Measurements from ENCODE around the gene MAP3K2.

GRCh38 chr2:127343277-127343676 lies 44.5 kb downstream of the MAP3K2 start:
- TF ChIP-seq FOXA1 (IDR thresholded peaks at IDR 0.05) (no peak), SP1 (IDR thresholded peaks at IDR 0.05) (no peak), FOXM1 (IDR thresholded peaks at IDR 0.05; ENCODE audit: borderline replicate concordance) (no peak), CTBP1 (IDR thresholded peaks at IDR 0.05; ENCODE audit: borderline replicate concordance) (no peak), BHLHE40 (IDR thresholded peaks at IDR 0.05; ENCODE audit: borderline replicate concordance) (no peak), L3MBTL2 (conservative IDR thresholded peaks at IDR 0.05) (no peak), TARDBP (IDR thresholded peaks at IDR 0.05) (no peak), ARNT (IDR thresholded peaks at IDR 0.05) (no peak), NFRKB (IDR thresholded peaks at IDR 0.05) (no peak), PKNOX1 (IDR thresholded peaks at IDR 0.05) (no peak), ELF4 (IDR thresholded peaks at IDR 0.05) (no peak)

Measured in HEK293T (cell line).